ENCODE results near the gene ROBO1.

- TF ChIP-seq POLR2AphosphoS5 (IDR thresholded peaks at IDR 0.05; ENCODE audit: borderline replicate concordance, low read depth, low read length) (no peak), EZH2 (IDR thresholded peaks at IDR 0.05) (no peak)
Measured at GRCh38 chr3:78951342-78951945, 816.4 kb downstream of the ROBO1 start.

Data from SK-N-MC (cell line).